GM12878 (cell line): Measurements from ENCODE around the gene CCNB1IP1. TPM values are rescaled to one million over a fixed set of nuclear protein-coding genes. Genes with fewer than 3 reads are reported as not detected.

Experiments
- ATAC-seq: fragments of 200-7000 bp; cut with Tn5 transposase; 3 replicates; pipeline ENCODE4 v1.9.1; 2020; ENCODE audit warnings: mild to moderate bottlenecking, moderate library complexity
- BruUV-seq: library from RNA; stranded (reverse); fragments of 400-500 nt; replicated peaks from 2 replicates; lab custom pipeline; 2021; lab: Mats Ljungman, UMichigan
- CTCF ChIA-PET: fragments of 300-600 bp; sonication (Branson Sonifier 250); formaldehyde crosslinking; extraction: SDS; loops from one replicate; lab custom pipeline; 2021; ENCODE audit warnings: inconsistent platforms; lab: Yijun Ruan, JAX
- POLR2A ChIA-PET: fragments of 350-600 bp; formaldehyde crosslinking; extraction: SDS; loops from one replicate; lab custom pipeline; 2021; ENCODE audit warnings: inconsistent platforms; lab: Charles Lee
- RAD21 ChIA-PET: fragments of 300-600 bp; sonication (Branson Sonifier 250); formaldehyde crosslinking; loops from one replicate; lab custom pipeline; 2023; ENCODE audit warnings: antibody characterized with exemption; ENCODE audit not compliant: unreplicated experiment; lab: Charles Lee
- SMC1A ChIA-PET: fragments of 300-600 bp; sonication (Branson Sonifier 250); formaldehyde crosslinking; loops from one replicate; lab custom pipeline; 2023; ENCODE audit not compliant: unreplicated experiment, uncharacterized antibody; lab: Charles Lee
- DNase-seq: peaks from one replicate; pipeline ENCODE4 v3.0.0-alpha.2; 2011; ENCODE audit warnings: low read depth, low spot score
- FAIRE-seq: peaks from 3 replicates; lab custom pipeline; 2011; peaks lifted over from hg19 to GRCh38; lab: Jason Lieb, UNC
- H2AFZ ChIP-seq: 2 replicates; pipeline ENCODE4 v1.6.0; 2011; ENCODE audit warnings: low read depth, low read length, control low read depth; ENCODE audit not compliant: control insufficient read depth
- H3K27ac ChIP-seq: 2 replicates; pipeline ENCODE4 v1.5.1; 2011; ENCODE audit warnings: control low read depth; ENCODE audit not compliant: control insufficient read depth, insufficient read depth
- H3K27me3 ChIP-seq, 2 experiments: replicated peaks in 1 of 2; 2 replicates each; pipeline versions ENCODE4 v1.6.0 to v1.6.1; 2011; ENCODE audit warnings: low read length in 1 of 2; ENCODE audit not compliant: control insufficient read depth in 2 of 2, insufficient read depth in 2 of 2
- H3K36me3 ChIP-seq, 2 experiments: 2 replicates each; pipeline ENCODE4 v1.5.1; 2011; ENCODE audit warnings: low read length in 1 of 2; ENCODE audit not compliant: control insufficient read depth in 2 of 2, insufficient read depth in 2 of 2
- H3K4me1 ChIP-seq: 2 replicates; pipeline ENCODE4 v1.6.1; 2011; ENCODE audit warnings: mild to moderate bottlenecking, low read length, moderate library complexity, mixed read lengths; ENCODE audit not compliant: control insufficient read depth, insufficient read depth
- H3K4me2 ChIP-seq: 2 replicates; pipeline ENCODE4 v1.6.0; 2011; ENCODE audit warnings: control low read depth; ENCODE audit not compliant: control insufficient read depth, insufficient read depth
- H3K4me3 ChIP-seq: fragments of 200-600 bp; sonication (generic); 2 replicates; pipeline ENCODE4 v1.5.1; 2016
- H3K79me2 ChIP-seq: 2 replicates; pipeline ENCODE4 v1.6.0; 2011; ENCODE audit warnings: low read length; ENCODE audit not compliant: control insufficient read depth, insufficient read depth
- H3K9ac ChIP-seq: 2 replicates; pipeline ENCODE4 v1.8.0; 2011; ENCODE audit warnings: low read length, control low read depth, mixed read lengths; ENCODE audit not compliant: control insufficient read depth, insufficient read depth
- H3K9me3 ChIP-seq: replicated peaks from 3 replicates; pipeline ENCODE4 v1.5.1; 2011; ENCODE audit warnings: mild to moderate bottlenecking, low read length; ENCODE audit not compliant: control insufficient read depth, insufficient read depth
- H4K20me1 ChIP-seq: 2 replicates; pipeline ENCODE4 v1.6.0; 2011; ENCODE audit not compliant: control insufficient read depth, insufficient read depth
- ATF7 ChIP-seq: fragments of 450-650 bp; IDR thresholded peaks from 2 replicates; pipeline ENCODE4 v1.6.1; 2016; ENCODE audit warnings: low read depth, mild to moderate bottlenecking
- BCL11A ChIP-seq: IDR thresholded peaks from 2 replicates; pipeline ENCODE4 v1.6.1; 2011; ENCODE audit warnings: low read depth, low read length
- BHLHE40 ChIP-seq, 2 experiments: fragments of 450-650 bp in 1 of 2; IDR thresholded peaks; 2 replicates each; pipeline ENCODE4 v1.6.1; 2011 to 2017; ENCODE audit warnings: low read depth in 2 of 2, borderline replicate concordance in 1 of 2, improper control_type of control experiment in 1 of 2, low read length in 1 of 2, mild to moderate bottlenecking in 1 of 2
- CHD2 ChIP-seq: IDR thresholded peaks from 2 replicates; pipeline ENCODE4 v1.6.1; 2011; ENCODE audit warnings: low read depth, low read length, improper control_type of control experiment, borderline replicate concordance
- EP300 ChIP-seq, 2 experiments: fragments of 150-350 bp in 1 of 2; IDR thresholded peaks; 2 replicates each; pipeline ENCODE4 v1.6.1; 2011 to 2012; ENCODE audit warnings: low read depth in 2 of 2, low read length in 2 of 2, borderline replicate concordance in 1 of 2, improper control_type of control experiment in 1 of 2, inconsistent platforms in 1 of 2; ENCODE audit not compliant: control insufficient read depth in 1 of 2
- MEF2A ChIP-seq: IDR thresholded peaks from 2 replicates; pipeline ENCODE4 v1.6.1; 2011; ENCODE audit warnings: low read depth, mild to moderate bottlenecking, low read length, moderate library complexity; ENCODE audit not compliant: insufficient read depth
- MEF2B ChIP-seq: fragments of 450-650 bp; IDR thresholded peaks from 2 replicates; pipeline ENCODE4 v1.6.1; 2018; ENCODE audit warnings: mild to moderate bottlenecking, moderate library complexity; ENCODE audit not compliant: partially characterized antibody, poor library complexity, severe bottlenecking
- MYB ChIP-seq: fragments of 150-350 bp; IDR thresholded peaks from 2 replicates; pipeline ENCODE4 v1.6.1; 2014; ENCODE audit warnings: mild to moderate bottlenecking, low read depth, low read length, borderline replicate concordance
- NR2F1 ChIP-seq: fragments of 450-650 bp; conservative IDR thresholded peaks from 2 replicates; pipeline ENCODE4 v1.6.1; 2017; ENCODE audit warnings: mild to moderate bottlenecking
- POLR2AphosphoS5 ChIP-seq: IDR thresholded peaks from 2 replicates; pipeline ENCODE4 v1.6.1; 2011; ENCODE audit warnings: mild to moderate bottlenecking, low read length, inconsistent platforms
- SMAD1 ChIP-seq: fragments of 450-650 bp; IDR thresholded peaks from 2 replicates; pipeline ENCODE4 v1.6.1; 2018; ENCODE audit warnings: mild to moderate bottlenecking, low read depth; ENCODE audit not compliant: partially characterized antibody
- SREBF1 ChIP-seq: IDR thresholded peaks from 2 replicates; pipeline ENCODE4 v1.6.1; 2012; ENCODE audit warnings: mild to moderate bottlenecking, low read length
- YY1 ChIP-seq: IDR thresholded peaks from 2 replicates; pipeline ENCODE4 v1.6.1; 2011; ENCODE audit warnings: low read depth, mild to moderate bottlenecking, low read length
- ZNF274 ChIP-seq: IDR thresholded peaks from one replicate; pipeline ENCODE4 v1.8.0; 2011; ENCODE audit not compliant: insufficient read length, insufficient read depth
- WGBS: methylation state at CpG from one replicate; pipeline ENCODE4 v1.1.6; 2016; ENCODE audit warnings: low lambda C conversion rate; ENCODE audit not compliant: insufficient replicate concordance, insufficient coverage; ENCODE audit errors: missing lambda C conversion rate; 5-methylcytosine and 5-hydroxymethylcytosine counted together
- in situ Hi-C: fragments of 300-500 bp; cut with MboI; formaldehyde crosslinking; loops from 9 replicates; pipeline ENCODE4 v1.14.3; 2018; ENCODE audit warnings: mixed read lengths
- intact Hi-C: fragments of 100-400 bp; cut with micrococcal nuclease; formaldehyde crosslinking; loops from one replicate; pipeline ENCODE4 v1.14.2; 2022; ENCODE audit not compliant: unreplicated experiment
- polyA plus RNA-seq, 11 experiments: library from polyadenylated mRNA; depleted of rRNA in 4 of 11; unstranded in 6 of 11; stranded (reverse) in 5 of 11; fragments of >200 nt; fragmentation: Nextera tagmentation in 4 of 11; fragmentation: Illumina TruSeq in 1 of 11; extraction: Ambion mirVana in 4 of 11; extraction: Trizol in 1 of 11; gene quantifications; 1 replicate in 1 of 11; 2 replicates in 10 of 11; pipeline versions ENCODE4 v1.2.1 to v1.2.3, GENCODE V29; 2011 to 2016; ENCODE audit warnings: inconsistent platforms in 2 of 11, missing spikeins in 2 of 11, low read depth in 1 of 11
- total RNA-seq, 4 experiments: library from RNA; depleted of rRNA in 3 of 4; stranded (reverse); fragments of >200 nt in 3 of 4; fragmentation: Illumina TruSeq in 1 of 4; extraction: Trizol in 1 of 4; gene quantifications; 2 replicates each; pipeline versions ENCODE4 v1.2.1 to v1.2.3, GENCODE V29; 2013 to 2021
- TF ChIP-seq, protein P1 (sequence below): fragments of 450-650 bp; IDR thresholded peaks from 2 replicates; pipeline ENCODE4 v1.6.1; 2017; ENCODE audit warnings: antibody characterized with exemption, mild to moderate bottlenecking, moderate library complexity

The CCNB1IP1 gene
- total and polyA plus RNA-seq, 10 of the 15 experiments (the other 5 are each of a cell fraction or from before 2014, with no cell fraction given): 20.4 to 165 (median 86.5) TPM

DNA sequence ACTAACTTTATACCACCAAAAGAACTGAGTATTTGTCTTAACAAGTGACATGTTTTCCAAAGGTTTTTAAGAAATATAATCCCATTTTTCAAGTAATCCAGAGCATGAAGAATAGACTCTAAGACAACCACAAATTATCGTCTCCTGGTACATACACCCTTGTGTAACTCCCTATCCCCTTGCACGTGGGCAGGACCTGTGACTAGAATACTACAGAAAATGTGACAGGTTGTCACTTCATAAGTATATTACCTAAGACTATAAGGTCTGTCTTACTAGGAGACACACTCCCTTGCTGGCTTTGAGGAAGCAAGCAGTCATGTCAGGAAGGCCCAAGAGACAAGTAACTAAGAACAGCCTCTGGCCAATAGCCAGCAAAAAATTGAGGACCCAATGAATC is 19.1 kb downstream of the CCNB1IP1 start (continued):
- TF ChIP-seq YY1 (no peak), POLR2AphosphoS5 (no peak), MYB (no peak), BHLHE40 (IDR thresholded peaks at IDR 0.05; ENCODE audit: borderline replicate concordance in 1 of 2, low read depth in 2 of 2, low read length in 1 of 2) (no peak)
- TF ChIP-seq, protein P1, sequence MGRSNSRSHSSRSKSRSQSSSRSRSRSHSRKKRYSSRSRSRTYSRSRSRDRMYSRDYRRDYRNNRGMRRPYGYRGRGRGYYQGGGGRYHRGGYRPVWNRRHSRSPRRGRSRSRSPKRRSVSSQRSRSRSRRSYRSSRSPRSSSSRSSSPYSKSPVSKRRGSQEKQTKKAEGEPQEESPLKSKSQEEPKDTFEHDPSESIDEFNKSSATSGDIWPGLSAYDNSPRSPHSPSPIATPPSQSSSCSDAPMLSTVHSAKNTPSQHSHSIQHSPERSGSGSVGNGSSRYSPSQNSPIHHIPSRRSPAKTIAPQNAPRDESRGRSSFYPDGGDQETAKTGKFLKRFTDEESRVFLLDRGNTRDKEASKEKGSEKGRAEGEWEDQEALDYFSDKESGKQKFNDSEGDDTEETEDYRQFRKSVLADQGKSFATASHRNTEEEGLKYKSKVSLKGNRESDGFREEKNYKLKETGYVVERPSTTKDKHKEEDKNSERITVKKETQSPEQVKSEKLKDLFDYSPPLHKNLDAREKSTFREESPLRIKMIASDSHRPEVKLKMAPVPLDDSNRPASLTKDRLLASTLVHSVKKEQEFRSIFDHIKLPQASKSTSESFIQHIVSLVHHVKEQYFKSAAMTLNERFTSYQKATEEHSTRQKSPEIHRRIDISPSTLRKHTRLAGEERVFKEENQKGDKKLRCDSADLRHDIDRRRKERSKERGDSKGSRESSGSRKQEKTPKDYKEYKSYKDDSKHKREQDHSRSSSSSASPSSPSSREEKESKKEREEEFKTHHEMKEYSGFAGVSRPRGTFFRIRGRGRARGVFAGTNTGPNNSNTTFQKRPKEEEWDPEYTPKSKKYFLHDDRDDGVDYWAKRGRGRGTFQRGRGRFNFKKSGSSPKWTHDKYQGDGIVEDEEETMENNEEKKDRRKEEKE: no peak
- TF ChIP-seq, all 136 proteins: peak for 0

DNA sequence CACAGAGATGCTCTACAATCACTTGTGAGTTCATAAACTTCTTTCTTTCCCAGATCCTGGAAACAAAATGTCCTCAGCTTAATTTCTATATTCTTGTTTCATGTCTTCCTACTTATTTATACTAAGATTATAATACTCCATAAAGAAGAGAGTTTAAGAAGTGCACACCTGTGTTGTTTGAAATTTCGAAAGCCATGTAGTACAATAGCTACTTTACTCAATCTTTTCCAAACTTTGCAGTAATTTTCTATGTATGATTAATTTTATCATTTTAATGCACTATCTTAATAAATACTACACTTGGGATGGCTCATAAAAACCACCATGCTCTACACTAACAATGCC is 27.0 kb downstream of the CCNB1IP1 start:
- ATAC-seq (no peak), FAIRE-seq (no peak), DNase-seq (no peak)
- in situ Hi-C loops: no loop called here
- Histone ChIP-seq H2AFZ (no peak overlapping the region), H3K4me3 (no peak overlapping the region), H3K27ac (no peak overlapping the region), H3K9me3 (no peaks in the 10 kb centered on the region), H4K20me1 (no peaks in the 10 kb centered on the region), H3K79me2 (peaks cover 5% of the 10 kb centered on the region), H3K4me1 (0 out of 2 replicates have a peak, but pooled peaks cover 3% of the 10 kb centered on the region), H3K27me3 (no peaks in the 10 kb centered on the region), H3K36me3 (peaks cover 0 to 2% of the 10 kb centered on the region in 2 experiments; a peak in 1 of 4 replicates), H3K4me2 (no peak overlapping the region), H3K9ac (no peak overlapping the region)
- CTCF ChIA-PET: interaction anchor here (0.6 to 2.2 kb wide), 7 partner anchors 11 to 771 kb away, joined by 3 to 12 read pairs (median 4); no protein-coding TSS in a partner anchor
- no TSS peak for BruUV-seq
- RAD21 ChIA-PET: no interaction called here
- POLR2A ChIA-PET: interaction anchor here (0.5 kb wide), 1 partner anchor 102 kb away, joined by 3 read pairs; no protein-coding TSS in a partner anchor
- TF ChIP-seq MYB: no peak
- no peak for TF ChIP-seq MEF2A
- TF ChIP-seq ATF7: no peak
- TF ChIP-seq SMAD1: no peak
- TF ChIP-seq SREBF1: no peak
- TF ChIP-seq MEF2B: no peak
- TF ChIP-seq EP300 (IDR thresholded peaks at IDR 0.05; ENCODE audit: borderline replicate concordance in 1 of 2, control insufficient read depth in 1 of 2, low read depth in 2 of 2, low read length in 2 of 2): no peak
- no peak for TF ChIP-seq CHD2
- no peak for TF ChIP-seq BCL11A
- TF ChIP-seq NR2F1: no peak
- no peak for TF ChIP-seq BHLHE40 (IDR thresholded peaks at IDR 0.05; ENCODE audit: borderline replicate concordance in 1 of 2, low read depth in 2 of 2, low read length in 1 of 2)
- no peak for TF ChIP-seq ZNF274
- no peak for TF ChIP-seq YY1
- WGBS: 100% methylated on average over 1 of the region's 1 CpG
- intact Hi-C loops: no loop called here
- SMC1A ChIA-PET: interaction anchor here (0.6 to 1.5 kb wide), 3 partner anchors 20 to 22 kb away, joined by 3 read pairs; no protein-coding TSS in a partner anchor
